GM12874 (cell line): ENCODE results near the gene MCRIP2.

Experiments used
- TF ChIP-seq, protein P1 (sequence below): IDR thresholded peaks from 2 replicates; pipeline ENCODE4 v1.5.1; 2011; ENCODE audit warnings: low read depth, mild to moderate bottlenecking, control low read depth, low read length, moderate library complexity; ENCODE audit not compliant: insufficient read depth

MCRIP2 gene

DNA sequence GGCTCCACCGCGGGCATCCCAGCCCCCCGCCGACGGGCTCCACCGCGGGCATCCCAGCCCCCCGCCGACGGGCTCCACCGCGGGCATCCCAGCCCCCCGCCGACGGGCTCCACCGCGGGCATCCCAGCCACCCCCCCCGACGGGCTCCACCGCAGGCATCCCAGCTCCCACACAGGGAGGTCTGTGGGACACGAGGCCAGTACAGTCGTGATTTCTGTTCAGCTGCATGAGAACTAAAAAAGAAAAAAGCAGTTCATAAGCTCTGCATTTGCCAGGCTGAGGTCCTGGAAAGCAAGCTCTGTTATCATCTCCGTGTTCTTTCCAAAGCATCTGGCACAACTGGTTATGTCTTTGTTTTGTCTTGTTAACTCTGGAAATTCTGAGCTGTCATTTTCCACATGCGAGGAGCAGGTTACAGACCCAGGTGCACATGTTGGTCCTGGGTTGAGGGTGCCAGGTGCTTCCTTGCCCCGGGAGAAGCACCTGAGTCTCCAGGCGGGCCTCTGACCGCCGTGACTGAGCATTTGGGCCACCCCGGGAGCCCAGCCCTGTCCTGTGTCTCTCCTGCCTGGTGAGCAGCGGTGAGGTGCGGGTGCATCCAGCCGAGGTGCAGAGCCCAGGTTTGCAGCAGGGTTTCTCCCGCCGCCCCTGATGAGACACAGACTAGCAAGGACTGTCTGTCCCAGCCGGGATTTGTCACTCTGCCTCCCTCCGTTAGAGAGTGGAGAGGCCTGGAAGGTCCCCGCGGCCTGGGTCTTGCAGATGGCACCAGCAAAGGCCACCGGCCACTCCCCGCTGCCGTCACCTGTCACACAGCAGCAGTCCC lies 20.7 kb upstream of the MCRIP2 start:
- TF ChIP-seq, protein P1, sequence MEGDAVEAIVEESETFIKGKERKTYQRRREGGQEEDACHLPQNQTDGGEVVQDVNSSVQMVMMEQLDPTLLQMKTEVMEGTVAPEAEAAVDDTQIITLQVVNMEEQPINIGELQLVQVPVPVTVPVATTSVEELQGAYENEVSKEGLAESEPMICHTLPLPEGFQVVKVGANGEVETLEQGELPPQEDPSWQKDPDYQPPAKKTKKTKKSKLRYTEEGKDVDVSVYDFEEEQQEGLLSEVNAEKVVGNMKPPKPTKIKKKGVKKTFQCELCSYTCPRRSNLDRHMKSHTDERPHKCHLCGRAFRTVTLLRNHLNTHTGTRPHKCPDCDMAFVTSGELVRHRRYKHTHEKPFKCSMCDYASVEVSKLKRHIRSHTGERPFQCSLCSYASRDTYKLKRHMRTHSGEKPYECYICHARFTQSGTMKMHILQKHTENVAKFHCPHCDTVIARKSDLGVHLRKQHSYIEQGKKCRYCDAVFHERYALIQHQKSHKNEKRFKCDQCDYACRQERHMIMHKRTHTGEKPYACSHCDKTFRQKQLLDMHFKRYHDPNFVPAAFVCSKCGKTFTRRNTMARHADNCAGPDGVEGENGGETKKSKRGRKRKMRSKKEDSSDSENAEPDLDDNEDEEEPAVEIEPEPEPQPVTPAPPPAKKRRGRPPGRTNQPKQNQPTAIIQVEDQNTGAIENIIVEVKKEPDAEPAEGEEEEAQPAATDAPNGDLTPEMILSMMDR: no peak

DNA sequence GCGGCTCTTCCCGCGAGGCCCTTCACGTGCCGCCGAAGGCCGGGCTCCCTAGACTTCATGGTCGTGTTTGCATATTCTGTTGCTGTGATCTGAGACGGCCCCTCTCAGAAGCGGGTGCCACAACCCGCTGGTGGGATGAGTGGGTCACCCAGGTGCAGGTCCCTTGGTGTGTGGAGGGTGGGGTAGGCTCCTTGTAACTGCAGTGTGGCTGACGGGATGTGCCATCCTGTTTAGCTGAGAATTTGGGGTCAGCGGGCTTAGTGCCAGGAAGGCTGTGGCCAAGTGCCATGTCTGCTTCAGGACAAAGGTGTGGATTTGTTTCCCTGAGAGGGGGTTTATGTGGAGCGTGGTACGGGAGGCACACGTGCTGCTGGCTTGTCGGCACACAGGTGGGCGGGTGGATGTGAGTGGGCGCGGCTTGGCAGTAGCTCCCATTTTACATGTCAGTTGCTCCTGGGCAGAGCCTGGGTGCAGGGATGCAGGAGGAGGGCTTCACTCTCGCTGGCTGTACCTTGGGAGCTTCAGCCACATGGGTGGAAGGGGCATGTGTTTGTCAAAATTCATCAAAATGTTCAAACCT lies 20.0 kb upstream of the MCRIP2 start:
- TF ChIP-seq, protein P1: no peak

DNA sequence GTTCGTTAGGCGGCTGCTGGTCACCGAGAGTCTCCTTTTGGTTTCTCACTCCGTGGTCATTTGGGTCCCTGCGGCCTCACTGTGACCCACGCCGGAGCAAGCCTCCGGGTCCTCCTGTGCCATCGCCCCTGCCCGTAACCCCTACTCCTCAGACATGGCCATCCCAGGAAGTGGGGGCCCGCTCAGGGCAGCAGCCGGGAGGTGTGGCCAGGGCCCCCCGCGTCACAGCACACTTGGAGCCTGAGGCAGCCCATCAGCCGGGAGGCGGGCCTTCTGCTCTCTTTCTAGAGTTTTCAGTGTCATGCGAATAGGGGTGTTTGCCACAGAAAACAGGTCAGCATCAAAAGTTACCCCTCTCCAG lies 18.7 kb upstream of the MCRIP2 start:
- TF ChIP-seq, protein P1: no peak

DNA sequence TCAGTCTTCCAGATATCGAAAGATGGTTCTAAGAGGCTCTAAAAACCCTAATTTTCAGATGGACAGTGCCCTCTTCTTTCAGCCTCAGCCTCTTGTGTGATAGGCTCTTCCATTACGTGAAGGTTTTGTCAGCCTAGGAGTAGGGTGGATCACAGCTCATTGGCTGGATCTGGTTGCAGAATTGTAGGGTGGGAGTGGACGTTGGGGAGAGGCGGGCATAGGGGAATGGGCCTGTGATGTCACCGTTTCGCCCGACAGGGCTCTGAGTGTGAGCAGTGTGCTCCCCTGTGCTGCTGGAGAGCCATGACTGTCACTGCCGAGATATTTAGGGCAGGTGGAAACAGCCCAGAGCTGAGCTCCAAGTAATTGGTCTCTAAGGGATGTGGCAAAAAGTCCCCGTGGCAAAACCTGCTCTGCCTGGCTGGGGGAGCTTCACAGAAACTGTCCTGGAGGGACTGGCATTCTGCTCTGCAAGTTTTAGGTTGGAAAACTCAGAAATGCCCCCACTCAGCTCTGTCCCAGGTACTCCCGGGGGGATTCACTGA lies 17.0 kb upstream of the MCRIP2 start:
- TF ChIP-seq, protein P1: no peak

DNA sequence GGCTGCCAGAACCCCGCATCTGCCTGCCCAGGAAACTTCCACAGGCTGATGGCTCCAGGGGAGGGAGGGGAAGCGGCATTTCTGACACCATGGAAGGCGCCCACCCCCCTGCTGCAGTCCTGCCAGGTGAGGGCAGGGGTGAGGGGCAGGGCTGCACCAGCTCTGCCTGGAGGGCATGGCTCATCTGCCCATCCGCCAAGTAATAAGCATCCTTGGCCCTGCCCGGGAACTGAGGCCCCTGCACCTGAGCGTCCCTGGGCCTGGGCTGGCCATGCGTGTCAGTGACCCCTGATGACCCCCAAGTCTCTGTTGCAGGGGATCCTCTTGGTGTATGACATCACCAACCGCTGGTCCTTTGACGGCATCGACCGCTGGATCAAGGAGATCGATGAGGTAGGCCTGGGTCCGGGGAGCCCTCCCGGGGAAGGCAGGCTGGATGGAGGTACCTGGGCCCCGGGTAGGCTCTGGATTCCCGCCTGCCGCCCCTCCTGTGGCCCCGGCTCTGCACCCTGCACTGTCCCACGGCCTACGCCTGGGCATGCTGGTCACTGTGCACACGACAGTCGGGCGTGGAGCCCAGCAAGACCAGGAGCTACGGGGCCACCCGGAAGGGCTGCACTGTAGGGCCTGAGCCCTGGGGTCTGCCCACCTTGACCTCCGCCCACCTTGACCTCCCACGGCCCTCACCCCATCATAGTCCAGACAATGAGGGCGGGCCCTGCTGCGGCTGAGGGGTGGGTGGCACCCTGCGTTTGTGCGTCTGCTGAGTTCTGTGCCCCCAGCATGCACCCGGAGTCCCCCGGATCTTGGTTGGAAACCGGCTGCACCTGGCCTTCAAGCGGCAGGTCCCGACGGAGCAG lies 16.3 kb upstream of the MCRIP2 start:
- TF ChIP-seq, protein P1: no peak

DNA sequence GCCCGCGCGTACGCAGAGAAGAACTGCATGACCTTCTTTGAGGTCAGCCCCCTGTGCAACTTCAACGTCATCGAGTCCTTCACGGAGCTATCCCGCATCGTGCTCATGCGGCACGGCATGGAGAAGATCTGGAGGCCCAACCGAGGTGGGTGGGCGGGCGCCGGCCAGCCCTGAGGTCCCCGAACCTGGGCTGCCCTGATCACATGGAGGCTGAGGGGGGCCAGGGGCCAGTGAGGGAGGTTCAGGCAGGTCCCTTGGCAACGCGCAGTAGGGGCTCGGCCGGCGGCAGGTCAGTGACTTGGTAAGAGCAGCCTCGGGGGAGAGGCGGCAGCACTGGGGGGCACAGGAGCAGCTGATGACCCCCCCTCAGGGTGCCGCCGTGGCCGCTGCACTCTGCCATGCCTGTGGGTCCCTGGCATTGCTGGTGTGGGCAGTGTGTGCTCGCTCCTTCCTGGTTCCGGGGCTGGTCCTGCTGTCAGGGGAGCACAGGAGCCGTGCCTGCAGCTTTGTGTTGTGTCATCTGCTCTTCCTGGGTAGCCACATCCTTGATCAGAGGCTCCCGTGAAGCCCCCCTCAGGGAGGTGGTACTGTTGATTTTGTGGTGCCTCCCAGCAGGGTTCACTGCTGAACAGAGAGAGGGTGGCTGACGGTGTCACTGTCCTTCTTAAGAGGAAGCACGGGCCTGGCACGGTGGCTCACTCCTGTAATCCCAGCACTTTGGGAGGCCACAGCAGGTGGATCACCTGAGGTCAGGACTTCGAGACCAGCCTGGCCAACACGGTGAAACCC lies 15.5 kb upstream of the MCRIP2 start:
- TF ChIP-seq, protein P1: no peak
